HT1080 (cell line): ENCODE measurements around the gene VAV1. TPM values are rescaled to one million over a fixed set of nuclear protein-coding genes. Genes with fewer than 3 reads are reported as not detected.

ENCODE experiments used
- DNase-seq: peaks from one replicate; pipeline ENCODE4 v3.0.0-alpha.2; 2015; ENCODE audit warnings: low read depth
- polyA plus RNA-seq, 2 experiments: library from polyadenylated mRNA; depleted of rRNA; stranded (reverse); fragments of >200 nt; gene quantifications; 2 replicates each; pipeline ENCODE4 v1.2.3, GENCODE V29; 2015
- total RNA-seq: library from RNA; depleted of rRNA; stranded (reverse); fragments of >200 nt; shearing (Covaris generic); gene quantifications from 2 replicates; pipeline ENCODE4 v1.2.3, GENCODE V29; 2014; rRNA removed

Gene VAV1
- not detected in 2 replicates for total RNA-seq
- not detected in 2 replicates for polyA plus RNA-seq (2015; cell fraction: cytosol; rRNA removed)
- not detected in 2 replicates for polyA plus RNA-seq (2015; cell fraction: nucleus; rRNA removed)

- DNase-seq, result no peak
Observed at GRCh38 chr19:6772028-6772865, at the start of gene VAV1. Gene VAV1 (plus strand): TSS chr19:6772708. CDS start chr19:6772808, 100 bp downstream.

GRCh38 chr19:6723108-6723618, 49.3 kb upstream of the VAV1 start:
- DNase-seq, result no peak

- no peak for DNase-seq
Observed at GRCh38 chr19:6723738-6724137, 48.8 kb upstream of the VAV1 start.

- no peak for DNase-seq
Observed at GRCh38 chr19:6724631-6725492, 47.6 kb upstream of the VAV1 start.

- no peak for DNase-seq
Observed at GRCh38 chr19:6725513-6726231, 46.8 kb upstream of the VAV1 start.

GRCh38 chr19:6728346-6728745, 44.2 kb upstream of the VAV1 start:
- no peak for DNase-seq

- no peak for DNase-seq
Observed at GRCh38 chr19:6729573-6730152, 42.8 kb upstream of the VAV1 start.

GRCh38 chr19:6730153-6730804, 42.2 kb upstream of the VAV1 start:
- DNase-seq, result no peak

GRCh38 chr19:6730941-6731670, 41.4 kb upstream of the VAV1 start:
- DNase-seq, result no peak

GRCh38 chr19:6731822-6732221, 40.7 kb upstream of the VAV1 start:
- DNase-seq, result no peak

- no peak for DNase-seq
Observed at GRCh38 chr19:6732803-6733337, 39.6 kb upstream of the VAV1 start.

GRCh38 chr19:6733338-6734095, 39.0 kb upstream of the VAV1 start:
- no peak for DNase-seq

- DNase-seq, result peak; percentile 25
Observed at GRCh38 chr19:6734096-6734696, 38.3 kb upstream of the VAV1 start.

- no peak for DNase-seq
Observed at GRCh38 chr19:6735181-6735911, 37.2 kb upstream of the VAV1 start.

- DNase-seq, result peak; percentile 79
Observed at GRCh38 chr19:6736169-6736916, 36.2 kb upstream of the VAV1 start.

- DNase-seq, result no peak
Observed at GRCh38 chr19:6736917-6737283, 35.6 kb upstream of the VAV1 start.
